Bone marrow (tissue), 2 donors: ENCODE results near the gene XYLT1.
"Not testable (repeated sequence)": the region's sequence is repeated elsewhere in the genome, so short reads cannot be mapped to it uniquely, and the experiment has no call there.

Experiments used
- DNase-seq, 2 donors: peaks; one replicate each; lab custom pipeline; 2025; lab: John Stamatoyannopoulos, UW

The XYLT1 gene

DNA sequence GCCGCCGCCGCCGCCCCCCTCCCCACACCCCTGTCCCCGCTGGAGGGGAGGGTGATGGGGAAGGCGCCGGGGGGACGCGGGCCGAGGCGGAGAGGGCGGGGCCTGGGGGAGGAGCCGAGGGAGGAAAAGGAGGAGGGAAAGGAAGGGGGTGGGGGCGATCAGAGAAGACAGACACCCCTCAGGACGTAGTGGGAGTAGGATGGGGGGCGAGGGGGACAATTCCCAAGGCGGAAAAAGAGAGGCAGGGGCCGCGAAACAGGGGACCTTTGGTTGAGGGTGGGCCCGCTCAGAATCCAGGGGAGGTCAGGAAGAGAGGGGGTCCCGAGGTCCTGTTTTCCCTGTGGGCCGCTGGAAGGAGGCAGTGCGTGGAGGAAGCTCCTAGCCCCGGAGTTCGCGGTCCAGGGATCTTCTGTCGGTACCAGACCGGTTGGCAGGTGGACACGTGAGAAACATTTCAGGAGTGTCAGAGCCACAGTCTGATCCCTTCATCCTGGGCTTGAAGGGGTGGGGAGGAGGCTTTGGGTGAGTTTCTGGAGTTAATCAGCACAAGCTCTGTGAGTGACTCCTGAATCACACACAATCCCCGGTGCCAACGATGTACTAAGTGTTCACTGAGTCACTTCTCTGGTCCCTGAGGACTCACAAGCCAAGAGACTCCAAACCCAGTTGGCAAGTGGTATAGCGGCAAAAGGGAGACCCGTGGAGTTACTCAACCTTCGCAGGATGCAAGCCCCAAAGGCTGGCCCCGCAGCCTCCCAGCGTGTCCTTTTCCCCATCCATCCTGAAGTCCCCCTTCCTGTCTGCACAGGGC lies at the start of gene XYLT1:
TSS of gene XYLT1 (minus strand) at position 53 of the 811 bp plus-strand sequence. CDS start 164 bp downstream, outside the sequence.
- peak; percentile 47 to 58 for DNase-seq

DNA sequence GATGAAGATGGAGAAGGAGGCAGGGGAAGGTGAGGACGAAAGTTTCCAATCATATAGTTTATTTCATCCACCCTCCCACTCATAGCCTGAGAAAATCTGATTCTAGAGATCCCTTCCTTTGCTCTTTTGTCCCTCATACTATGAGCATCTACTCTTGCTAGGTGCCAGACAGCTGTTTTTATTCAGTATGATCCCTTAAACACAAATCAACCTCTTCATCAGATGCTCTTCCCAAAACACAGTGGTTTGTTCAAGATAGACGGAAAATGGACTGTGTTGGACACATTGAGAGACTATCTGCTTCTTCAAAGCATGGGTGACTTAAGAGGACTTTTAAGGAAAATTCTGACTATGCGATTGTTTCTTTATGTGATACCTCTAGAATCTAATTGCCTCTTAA lies 49.4 kb upstream of the XYLT1 start:
- no peak for DNase-seq

DNA sequence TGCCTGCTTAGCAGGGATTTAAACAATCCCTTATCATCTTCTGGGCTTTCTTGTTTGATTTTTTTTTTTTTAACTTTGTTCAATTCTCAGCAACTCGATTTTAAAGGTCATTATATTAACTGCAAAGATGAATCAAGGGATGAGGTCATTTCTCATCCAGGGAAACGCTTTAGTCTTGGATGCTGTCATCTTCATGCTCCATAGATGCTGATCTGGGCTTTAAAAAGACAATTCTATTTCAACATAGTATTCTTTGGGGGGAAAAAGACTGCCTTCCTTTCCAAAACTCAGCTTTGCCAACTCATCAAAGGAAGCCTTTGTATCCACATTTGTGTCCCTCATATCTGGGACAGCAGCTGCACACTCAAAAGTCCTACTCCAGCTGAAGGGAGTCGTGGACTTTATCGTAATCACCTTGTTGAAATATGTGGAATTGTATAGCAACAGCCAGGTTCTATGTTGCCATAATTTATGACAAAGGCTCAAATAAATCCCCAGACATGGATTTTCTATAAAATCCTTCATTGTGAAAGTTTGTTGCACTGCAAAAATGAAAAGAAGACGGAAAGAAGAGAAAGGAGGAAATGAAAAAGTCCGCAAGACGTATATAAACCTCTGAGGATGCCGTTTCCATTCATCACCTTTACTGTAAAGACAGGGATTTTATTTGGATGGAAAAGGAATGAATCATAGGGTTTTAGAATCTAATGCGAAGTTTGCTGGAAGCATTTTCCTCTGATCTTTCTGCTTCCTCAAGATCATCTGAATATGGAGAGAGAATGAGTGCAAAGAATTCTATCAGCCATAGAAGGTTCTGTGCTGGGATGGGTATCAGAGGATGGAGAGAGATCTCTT lies 48.6 kb upstream of the XYLT1 start:
- no peak for DNase-seq

GRCh38 chr16:17518441-17518840 lies 47.7 kb upstream of the XYLT1 start:
- no peak for DNase-seq

GRCh38 chr16:17515421-17516210 lies 44.9 kb upstream of the XYLT1 start:
- no peak for DNase-seq

- no peak for DNase-seq
Measured at GRCh38 chr16:17512636-17513220, 42.0 kb upstream of the XYLT1 start.

- DNase-seq, result no peak
Measured at GRCh38 chr16:17511340-17511739, 40.6 kb upstream of the XYLT1 start.

DNA sequence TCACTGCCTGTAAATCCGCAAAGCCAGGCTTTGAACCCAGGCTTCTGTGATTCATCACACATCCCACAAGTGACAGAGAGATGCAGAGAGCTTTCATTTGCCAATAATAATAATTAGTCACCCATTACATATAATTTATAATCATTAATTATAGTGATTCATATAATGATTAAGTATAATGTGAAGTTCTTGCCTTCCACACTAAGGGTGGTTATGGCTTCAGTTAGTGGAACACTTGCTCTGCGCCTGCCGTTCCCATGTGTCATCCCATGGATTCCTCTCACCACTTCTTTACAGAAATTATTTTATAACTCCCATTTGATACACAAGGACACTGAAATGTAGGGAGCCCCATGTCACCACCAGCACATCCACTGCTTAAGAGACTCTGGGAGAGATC lies 39.8 kb upstream of the XYLT1 start:
- no peak for DNase-seq

DNA sequence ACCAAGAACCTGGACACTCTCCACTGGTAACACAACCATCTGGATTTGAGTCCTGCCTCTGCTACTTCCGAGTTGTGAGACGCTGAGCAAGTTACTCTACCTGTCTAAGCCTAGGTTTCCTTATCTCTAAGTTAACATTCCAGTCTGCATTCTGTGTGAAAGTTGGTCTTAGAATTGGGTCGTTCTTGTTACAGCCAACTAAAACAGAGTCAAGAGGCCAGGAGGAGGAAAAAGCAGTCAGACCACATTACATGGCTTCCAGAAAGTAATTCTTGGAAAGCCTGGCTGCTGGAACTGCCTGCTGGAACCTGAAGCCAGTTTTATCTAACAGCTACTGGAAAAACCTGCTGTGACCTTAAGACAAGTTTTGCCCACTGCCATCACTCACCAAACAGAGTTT lies 38.4 kb upstream of the XYLT1 start:
- no peak for DNase-seq

- no peak for DNase-seq
Measured at GRCh38 chr16:17508303-17508702, 37.5 kb upstream of the XYLT1 start.

DNA sequence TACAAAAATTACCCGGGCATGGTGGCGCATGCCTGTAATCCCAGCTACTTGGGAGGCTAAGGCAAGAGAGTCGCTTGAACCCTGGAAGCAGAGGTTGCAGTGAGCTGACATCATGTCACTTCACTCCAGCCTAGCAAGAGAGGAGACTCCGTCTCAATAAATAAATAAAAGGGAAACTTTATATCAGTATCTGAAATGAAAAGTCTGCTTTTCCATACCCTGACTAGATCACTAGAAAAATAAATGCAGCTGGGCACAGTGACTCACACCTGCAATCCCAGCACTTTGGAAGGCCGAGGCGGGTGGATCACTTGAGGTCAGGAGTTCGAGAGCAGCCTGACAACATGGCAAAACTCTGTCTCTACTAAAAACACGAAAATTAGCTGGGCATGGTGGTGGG lies 36.8 kb upstream of the XYLT1 start:
- not testable (repeated sequence) for DNase-seq

DNA sequence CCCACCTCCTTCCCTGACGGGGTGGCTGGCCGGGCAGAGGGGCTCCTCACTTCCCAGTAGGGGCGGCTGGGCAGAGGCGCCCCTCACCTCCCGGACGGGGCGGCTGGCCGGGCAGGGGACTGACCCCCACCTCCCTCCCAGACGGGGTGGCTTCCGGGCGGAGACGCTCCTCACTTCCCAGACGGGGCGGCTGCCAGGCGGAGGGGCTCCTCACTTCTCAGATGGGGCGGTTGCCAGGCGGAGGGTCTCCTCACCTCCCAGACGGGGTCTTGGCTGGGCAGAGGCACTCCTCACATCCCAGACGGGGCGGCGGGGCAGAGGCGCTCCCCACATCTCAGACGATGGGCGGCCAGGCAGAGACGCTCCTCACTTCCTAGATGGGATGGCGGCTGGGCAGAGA lies 35.1 kb upstream of the XYLT1 start:
- DNase-seq, result not testable (repeated sequence)

DNA sequence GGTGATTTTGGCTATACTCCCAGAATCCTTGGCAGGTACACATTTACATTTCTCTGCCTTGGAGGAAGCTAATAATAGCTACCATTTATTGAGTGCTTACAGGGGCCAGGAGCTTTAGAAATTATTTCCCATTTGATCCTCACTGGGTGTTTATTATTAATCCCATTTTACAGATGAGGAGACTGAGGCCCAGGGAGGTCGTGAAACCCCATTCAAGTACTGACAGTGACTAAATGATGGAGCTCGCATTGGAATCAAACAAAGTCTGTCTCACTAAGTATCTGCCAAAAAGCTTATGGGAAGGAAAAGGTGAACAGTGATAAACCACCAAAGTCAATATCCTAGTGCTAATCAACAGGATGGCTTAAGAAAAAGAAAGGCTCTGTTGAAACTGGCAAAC lies 33.3 kb upstream of the XYLT1 start:
- no peak for DNase-seq

GRCh38 chr16:17503331-17503730 lies 32.6 kb upstream of the XYLT1 start:
- no peak for DNase-seq

DNA sequence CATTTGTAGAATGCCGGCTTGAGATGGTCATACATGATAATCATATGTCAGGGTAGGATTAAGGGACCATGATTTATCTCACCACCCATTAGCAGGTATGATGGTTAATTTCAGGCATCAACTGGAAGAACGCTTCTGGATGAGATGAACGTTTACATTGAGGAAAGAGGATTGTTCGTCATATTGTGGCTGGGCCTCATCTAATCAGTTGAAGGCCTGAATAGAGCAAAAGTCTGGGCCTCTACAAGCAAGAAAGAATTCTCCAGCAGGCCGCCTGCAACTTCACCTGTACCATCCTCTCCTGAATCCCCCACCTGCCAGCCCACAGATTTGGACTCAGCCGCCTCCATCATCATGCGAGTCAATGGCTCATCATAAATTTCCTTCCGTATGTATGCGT lies 30.6 kb upstream of the XYLT1 start:
- no peak for DNase-seq

GRCh38 chr16:17499223-17499902 lies 28.6 kb upstream of the XYLT1 start:
- no peak for DNase-seq

- no peak for DNase-seq
Measured at GRCh38 chr16:17497648-17498047, 26.9 kb upstream of the XYLT1 start.

DNA sequence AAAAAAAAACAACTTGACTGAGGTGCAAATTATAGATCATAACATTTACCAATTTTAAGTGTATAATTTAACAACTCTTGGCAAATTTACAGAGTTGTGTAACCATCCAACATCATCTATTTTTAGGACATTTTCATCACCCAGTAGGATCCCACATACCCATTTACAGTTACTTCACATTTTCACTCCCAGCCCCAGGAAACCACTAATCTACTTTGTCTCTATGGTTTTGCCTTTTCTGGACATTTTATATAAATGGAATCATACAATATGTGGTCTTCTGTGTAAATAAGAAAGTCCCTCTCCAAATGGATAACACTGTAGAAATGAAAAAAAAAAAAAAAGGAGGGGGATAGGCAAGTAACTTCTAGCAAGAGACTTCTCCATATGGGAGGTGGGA lies 26.1 kb upstream of the XYLT1 start:
- DNase-seq, result no peak

- no peak for DNase-seq
Measured at GRCh38 chr16:17493012-17493411, 22.3 kb upstream of the XYLT1 start.

DNA sequence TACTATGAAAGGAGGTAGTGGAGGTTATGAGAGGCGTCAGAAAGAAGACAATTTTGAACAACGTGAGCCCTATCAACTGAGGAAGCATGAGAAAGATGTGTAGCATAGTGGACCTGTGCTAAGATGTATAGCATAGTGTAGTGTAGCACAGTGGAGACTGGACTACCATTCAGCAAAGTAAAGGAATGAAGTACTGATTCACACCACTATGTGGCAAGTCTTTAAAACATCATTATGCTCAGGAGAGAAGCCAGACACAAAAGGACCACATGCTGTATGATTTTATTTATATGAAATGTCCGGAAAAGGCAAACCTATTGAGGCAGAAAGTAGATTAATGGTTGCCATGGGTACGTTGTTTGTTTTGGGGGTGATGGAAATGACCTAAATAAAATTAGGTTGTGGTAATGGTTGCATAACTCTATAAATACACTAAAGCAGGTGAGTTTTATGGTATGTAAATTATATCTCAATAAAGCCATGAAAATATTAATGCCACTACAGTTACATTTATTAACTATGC lies 20.4 kb upstream of the XYLT1 start:
- no peak for DNase-seq

- DNase-seq, result no peak
Measured at GRCh38 chr16:17488506-17488905, 17.7 kb upstream of the XYLT1 start.
